HG03520 (cell line): ENCODE measurements around the gene TWF2.

ENCODE experiments used
- ATAC-seq: cut with Tn5 transposase; IDR thresholded peaks from one replicate; pipeline ENCODE4 v1.9.1; 2021; ENCODE audit warnings: mild to moderate bottlenecking, moderate library complexity; ENCODE audit not compliant: unreplicated experiment

TWF2 gene

DNA sequence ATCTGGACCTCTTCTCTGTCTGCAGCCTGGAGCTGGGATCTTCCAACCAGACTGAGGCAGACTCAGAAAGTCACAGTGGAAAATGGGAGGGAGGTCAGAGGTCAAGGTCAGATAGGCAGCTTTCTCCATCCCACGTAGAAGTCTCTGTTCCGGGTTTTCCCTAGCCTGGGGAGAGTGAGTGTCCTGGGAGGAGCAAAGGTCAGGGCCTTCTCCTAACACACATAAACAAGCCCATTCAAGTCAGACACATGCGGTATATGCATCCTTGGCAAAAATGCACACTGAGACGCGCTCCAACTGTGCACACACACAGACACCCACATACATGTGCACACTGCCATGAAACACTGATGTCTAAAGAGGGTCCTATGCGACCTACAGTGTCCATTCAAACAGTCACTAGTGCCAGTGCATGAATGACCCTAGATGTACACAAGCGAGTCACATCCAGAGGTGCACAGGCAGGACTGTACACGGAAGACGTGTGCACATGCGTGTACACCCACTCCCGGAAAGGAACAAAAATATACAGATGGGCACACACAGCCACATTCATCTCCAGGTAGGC is 681 bp downstream of the TWF2 start:
- no peak for ATAC-seq

DNA sequence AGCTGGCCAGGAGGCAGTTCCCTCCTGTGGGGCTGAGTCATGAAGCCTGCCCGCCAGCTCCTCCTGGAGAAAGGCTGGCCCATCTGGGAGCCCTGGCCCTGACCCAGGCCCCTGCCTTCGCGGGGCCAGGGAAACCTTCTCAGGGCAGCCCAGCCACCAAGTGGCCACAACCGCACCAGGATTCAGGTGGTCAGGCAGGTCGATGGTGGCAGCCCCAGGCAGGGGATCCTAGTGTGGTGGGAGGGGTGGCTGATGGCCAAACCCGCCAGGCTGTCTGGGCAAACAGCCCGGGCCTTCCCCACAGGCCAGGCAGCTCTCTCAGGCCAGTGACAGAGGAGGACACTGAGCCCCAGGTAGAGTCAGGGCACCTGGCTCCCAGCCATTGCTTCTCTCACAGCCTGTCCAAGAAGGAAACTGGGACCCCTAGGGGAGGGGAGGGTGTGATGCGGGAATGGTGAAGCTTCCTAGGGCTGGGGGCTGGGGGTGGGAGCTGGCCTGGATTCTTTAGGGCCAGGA is 1.2 kb downstream of the TWF2 start:
- ATAC-seq: no peak

DNA sequence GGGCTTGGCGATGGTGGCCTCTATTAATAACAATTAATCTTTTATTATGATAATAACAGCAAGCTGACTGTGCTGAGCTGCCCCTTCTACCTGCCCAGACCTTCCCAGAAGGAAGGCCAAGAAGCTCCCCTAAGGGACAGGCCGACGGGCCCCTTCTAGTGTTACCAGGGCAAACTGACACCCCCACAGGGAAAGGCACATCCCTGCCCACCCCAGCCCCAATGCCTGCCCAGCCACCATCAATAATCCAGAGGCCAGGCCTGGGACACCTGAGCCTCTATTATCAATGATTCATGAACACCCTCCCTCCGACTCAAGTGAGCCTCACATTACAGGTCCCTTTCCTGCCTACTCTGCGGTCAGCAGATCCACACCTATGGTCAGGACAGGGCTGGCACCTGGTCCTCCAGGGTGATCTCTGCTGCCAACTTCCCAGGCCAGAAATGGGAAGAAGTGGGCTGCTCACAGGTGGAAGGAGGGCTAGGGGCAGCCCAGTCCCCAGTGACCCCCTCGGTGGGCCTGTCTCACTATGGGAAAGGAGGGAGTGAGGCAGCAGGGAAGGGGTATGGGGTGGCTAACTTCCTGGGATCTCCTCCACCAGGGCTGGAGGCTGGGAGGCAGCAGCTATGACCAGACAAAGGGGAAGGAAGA is 1.8 kb downstream of the TWF2 start:
- no peak for ATAC-seq

DNA sequence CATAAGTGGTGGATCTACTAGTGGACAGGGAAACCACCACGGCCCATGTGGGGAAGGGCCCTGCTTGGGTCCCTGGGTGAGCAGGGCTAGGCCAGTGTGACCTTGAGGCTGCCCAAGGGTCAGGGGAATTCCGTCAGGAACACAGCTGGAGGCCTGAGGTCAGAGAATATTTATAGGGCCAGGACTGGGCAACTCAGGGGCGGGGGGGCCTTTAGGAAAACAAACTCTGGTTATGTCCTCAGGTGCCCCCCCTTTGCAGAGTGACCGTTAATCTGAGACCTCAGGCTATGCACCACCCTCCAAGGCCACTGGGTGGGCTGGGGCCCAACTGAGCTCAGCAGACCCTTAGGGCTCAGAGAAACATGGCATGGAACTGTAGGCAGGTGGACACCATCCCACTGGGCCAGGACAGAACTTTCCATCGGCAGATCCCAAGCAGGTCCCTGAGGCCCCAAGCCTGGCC is 2.5 kb downstream of the TWF2 start:
- ATAC-seq: no peak

DNA sequence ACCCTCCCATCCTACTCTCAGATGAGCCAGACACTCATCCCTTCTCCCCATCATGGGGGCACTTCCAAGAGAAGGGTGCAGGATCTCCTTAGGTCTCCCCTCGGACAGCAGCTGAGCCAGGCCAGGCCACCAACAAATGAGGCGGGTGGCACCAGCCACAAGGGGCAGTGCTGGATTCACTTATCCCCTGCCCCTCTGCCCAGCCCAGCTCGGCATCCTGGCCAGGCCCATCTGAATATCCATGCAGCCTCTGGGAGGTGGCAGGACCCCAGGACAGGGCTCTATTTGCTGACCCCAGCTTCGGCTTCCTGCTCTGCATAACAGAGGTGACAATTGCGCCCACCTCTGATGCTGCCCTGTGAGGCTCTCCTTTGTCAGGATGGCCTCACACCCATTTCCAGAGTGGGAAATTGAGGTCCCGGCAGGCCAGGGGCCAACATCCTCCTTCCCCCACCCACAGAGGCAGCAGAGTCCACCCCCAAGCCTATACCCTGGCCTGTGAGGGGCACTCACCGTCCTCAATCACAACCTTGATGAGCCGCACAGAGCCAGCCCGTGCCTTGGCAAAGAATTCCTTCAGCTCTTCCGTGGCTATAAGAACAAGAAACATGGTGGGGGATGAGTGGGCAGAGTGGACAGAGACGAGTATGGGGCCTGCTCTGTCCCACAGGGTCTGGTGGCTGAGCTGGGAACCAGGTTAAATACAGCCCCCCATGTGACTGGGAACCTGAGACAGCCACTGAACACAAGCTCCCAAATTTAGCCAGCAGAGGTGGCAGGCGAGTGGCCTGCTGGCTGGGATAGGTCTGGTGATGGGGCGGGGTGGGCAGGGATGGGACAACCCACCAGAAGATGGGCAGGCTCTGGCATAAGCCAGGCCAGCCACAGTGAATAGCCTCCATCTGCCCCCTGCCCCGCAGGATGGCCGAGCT is 4.2 kb downstream of the TWF2 start:
- no peak for ATAC-seq

DNA sequence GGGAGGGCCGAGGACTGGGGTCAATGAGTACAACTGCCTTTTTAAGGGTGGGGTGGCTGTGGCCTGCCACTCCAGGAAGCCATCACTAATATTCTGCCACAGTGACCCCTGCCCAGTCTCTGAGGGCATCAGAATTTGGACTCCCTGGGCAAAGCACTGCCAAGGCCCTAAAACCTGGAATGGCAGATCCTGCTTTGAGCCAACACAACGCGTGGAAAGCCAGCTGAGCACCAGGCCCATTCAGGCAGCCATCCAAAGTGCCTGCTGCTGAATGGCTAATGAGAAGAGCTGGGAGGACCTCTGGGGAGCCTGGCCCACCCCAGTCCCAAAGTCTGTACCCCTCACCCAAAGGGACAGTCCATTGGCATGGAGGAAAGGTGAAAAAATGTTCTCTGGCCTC is 5.0 kb downstream of the TWF2 start:
- ATAC-seq: no peak

DNA sequence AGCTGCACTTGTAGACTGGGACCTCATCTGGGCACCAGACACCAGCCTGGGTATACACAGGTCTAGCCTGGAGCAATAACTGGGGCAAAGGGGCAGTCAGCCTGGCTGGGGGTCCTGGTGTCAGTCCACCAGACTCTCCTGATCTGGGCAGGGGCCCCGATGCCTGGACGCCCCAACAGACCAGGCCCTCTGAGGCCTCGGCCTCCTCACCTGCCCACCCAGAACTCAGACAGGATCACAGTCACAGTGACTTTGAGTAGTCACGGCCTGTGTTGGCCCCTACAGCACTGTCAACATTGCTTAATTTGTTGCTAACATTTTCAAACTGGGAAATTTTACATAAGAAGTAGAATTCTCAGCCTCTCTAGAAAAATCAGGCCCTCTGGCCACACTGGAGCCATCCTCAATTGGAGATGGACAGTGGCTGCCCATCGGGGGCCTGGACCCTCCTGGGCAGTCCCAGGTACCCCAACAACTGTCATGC is 5.8 kb downstream of the TWF2 start:
- ATAC-seq: no peak

DNA sequence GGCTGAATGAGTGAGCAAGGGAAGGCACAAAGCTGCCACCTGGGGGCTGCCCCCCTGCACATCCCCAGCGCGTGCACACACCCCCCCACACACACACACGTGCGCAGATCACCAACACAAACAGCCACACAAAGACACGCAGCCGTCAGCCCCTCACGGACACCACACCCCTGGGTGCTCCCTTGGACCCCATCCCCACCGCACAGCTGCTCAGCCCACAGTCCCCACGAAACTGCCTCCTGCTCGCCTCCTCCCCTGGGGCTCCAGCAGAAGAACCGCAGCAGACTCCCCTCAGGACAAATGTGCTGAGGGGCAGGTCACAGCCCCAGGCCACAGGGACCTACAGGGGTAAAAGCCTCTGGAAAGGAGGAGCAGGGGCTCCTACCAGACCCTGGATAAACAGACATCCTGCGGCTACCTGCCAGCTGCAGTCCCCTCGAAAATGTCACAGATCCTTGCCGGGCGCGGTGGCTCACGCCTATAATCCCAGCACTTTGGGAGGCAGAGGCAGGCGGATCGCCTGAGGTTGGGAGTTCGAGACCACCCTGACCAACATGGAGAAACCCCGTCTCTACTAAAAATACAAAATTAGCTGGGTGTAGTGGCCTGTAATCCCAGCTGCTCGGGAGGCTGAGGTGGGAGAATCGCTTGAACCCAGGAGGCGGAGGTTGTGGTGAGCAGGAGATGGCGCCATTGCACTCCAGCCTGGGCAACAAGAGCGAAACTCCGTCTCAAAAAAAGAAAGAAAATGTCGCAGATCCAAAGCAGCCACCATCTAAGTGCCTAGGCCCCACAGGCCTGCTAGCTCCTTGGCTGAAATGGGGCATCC is 6.5 kb downstream of the TWF2 start:
- no peak for ATAC-seq

DNA sequence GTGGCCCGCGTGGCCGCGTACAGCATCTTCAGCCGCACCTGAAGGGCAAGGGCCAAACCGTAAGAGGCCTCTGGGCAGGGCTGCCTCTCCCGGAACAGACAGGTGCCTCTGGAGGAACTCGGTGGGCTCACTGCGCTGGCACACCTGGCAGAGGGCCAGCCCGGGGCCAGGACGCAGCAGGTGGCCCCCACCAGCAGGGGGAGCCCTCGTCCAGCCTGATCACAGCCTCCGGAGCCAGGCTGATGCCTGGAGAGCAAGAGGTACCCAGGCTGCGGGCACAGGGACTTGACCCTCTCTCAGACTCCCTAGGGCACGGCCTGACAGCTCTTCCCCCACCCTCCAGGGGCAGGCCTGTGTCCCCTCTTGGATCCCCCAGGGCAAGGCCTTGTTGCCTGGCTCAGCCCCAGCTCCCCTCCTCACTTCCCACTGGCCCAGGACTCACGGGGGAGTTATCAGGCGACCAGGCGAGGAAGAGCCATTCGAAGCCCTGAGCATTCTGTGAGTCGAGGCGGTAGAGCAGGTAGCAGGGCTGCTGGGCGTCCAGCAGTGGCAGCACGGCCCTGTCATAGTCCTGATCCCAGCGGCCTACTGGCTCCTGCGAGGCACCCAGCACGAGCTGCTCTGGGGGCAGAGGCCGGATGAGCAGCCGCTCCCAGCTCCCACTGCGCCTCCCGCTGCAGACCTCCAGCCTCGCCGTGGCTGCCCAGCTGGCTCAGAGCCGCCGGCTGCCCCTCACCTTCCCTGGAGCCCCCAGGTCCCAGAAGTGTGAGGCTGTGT is 7.3 kb downstream of the TWF2 start:
- ATAC-seq: no peak

DNA sequence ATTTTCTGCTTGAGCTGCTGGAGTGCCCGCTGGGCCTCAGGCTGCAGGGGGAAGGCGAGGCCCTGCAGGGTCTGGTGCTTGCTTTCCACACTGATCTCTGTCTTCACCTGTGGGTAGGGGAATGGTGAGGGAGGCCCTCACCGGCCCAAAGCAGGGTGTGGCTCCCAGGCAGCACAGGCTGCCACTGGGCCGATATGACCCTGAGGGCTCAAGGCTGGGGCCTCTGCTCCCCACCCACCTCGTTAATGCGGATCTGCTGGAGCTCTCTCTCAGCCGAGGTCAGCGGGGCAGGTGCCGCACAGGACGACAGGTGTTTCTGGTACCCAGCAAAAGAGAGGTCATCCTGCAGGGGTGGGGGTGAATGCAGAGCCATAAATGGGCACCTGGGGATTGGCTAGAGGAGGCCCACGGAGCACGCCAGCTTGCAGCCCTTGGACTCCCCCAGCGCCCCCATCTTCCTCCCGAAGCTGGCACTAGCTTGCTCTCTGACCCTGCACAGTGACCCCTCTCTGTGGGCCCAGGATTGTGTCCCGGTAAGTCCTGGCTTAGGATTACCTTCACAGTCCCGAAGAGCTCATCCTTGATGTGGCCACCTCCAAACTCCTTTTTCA is 8.0 kb downstream of the TWF2 start:
- no peak for ATAC-seq

DNA sequence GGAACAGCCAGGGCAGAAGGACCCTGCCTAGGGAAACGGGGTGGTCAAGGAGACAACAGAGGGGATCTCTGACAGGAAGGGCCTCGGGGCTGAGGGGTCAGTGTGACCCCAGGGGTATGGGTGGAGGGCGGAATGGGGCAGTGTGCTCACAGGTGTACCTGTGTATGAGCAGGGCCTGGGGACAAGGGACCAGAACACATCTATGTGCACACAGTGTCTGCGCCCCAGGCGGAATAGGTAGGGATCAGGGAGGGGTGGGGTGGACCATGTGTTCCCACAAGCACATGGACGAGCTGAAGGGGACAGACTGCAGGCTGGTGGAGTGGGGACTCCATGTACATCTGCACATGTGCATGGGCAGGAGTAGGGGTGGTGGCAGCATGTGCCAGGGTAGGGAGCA is 8.5 kb downstream of the TWF2 start:
- no peak for ATAC-seq

DNA sequence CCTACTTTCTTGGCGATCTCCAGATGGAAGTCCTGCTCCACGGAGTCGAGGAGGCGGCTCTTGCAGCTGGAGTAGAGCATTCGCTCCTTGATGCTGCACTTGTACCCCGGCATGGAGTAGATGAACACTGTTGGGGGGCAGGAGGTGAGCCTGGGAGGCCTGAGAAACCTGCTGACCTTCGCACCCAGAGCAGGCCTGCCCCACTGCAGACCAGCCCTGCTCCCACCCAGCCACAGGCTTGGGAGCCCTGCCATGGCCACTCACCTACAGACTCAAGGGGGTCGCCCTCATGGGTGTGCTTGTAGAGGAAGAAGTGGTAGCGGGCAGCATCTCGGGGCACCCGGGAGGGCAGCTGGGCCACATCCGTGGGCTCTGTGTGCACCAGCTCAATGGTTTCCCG is 9.3 kb downstream of the TWF2 start:
- no peak for ATAC-seq

DNA sequence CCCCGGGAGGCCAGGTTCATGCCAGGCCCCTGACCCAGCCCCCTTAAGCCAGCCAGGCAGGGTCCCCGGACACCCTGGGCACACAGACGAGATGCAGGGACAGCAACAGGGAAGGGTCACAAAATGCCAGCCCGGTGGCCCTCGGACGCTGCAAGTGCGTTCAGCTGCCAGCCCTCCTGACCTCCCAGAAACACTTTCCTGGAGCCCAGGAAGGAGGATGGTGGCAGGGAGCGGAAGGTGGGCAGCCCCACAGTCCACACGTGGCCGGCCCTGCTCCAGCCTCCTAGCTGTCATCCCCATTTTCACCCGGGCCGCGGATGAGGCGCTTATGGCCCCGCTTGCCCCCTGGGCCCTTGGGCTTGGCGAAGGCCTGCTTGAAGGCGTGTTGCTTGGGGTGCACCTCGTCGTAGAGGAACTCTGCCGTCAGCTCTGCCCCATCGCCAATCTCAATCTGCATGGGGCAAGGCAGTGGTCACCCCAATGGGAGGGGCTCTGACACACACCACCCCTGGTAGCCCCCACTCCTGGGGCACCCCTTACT is 10.1 kb downstream of the TWF2 start:
- no peak for ATAC-seq

DNA sequence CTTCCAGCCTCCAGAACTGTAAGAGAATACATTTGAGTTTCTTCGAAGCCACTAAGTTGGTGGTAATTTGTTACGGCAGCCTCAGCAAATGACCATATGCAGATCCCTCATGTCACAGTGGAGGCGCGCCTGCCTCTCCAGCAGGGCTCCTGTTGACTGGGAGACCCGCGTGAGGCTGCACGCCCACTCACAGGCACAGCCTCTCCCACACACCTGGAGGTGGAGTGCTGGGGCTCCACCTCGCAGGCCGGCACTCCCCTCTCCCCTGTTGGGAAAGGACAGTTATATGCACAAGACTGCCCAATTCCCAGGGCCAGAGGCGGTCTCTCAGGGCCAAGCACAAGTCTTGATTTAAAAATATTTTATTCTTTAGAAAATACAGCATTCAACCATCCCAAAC is 10.7 kb downstream of the TWF2 start:
- ATAC-seq: no peak

DNA sequence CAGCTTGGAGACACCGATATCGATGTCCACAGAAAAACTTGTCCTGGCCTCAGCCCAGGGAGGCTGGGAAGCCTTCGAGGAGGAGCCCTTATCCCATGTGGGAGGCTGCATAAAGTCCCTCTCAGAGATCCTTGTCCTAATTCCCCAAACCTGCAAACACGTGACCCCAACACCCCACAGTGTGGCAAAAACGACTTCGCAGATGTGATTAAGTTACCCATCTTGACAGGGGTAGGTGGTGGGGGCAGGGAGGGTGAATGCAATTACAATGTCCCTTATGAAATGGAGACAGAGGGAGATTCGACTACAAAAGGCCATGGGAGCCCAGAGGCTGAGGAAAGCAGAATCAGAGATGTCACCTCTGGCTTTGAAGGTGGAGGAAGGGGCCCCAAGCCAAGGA is 11.2 kb downstream of the TWF2 start:
- ATAC-seq: no peak

DNA sequence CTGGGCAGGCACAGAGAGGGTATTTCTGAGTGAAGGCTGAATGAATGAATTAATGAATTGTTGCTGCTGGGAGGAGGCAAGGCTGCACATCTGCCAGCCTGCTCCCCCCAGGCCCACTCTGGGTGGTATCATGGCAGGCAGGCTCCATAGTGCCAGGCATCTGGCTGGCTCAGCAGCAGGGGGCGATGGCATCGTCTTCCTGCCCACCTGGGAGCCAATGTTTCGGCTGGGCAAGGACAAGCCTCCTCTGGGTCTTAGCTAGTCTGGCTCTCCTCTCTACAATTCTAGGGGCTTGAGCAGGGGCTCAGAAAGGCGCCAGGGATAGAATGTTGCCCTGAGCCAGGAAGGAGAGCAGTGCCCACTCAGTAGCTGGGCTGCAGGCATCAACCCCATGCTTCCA is 11.8 kb downstream of the TWF2 start:
- ATAC-seq: no peak

DNA sequence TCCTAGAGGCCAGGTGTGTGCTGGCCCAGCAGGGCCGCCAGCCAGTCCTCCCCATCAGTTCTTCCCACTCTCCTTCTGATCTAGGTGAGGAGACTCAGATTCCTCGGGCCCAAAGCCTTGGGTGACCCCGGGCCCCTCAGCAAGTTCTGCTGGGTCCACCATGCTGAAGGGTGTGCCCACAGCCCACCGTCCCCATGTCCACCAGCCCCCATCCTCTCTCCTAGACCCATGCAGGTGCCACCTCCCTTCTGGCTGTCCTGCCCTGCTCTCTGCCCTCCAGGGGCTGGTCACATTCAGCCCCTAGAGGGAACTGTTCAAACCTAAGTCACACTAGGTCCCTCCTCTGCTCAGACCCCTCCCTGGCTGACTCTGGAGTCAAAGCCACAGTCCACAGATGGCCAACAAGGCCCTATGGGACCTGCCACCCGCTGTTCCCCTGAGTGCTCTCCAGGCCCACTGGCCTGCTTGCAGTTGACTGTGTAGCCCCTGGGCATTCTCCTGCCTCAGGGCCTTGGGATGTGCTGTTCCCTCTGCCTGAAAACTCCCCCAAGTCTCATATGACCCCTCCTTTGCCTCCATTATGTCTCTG is 12.6 kb downstream of the TWF2 start:
- ATAC-seq: no peak

DNA sequence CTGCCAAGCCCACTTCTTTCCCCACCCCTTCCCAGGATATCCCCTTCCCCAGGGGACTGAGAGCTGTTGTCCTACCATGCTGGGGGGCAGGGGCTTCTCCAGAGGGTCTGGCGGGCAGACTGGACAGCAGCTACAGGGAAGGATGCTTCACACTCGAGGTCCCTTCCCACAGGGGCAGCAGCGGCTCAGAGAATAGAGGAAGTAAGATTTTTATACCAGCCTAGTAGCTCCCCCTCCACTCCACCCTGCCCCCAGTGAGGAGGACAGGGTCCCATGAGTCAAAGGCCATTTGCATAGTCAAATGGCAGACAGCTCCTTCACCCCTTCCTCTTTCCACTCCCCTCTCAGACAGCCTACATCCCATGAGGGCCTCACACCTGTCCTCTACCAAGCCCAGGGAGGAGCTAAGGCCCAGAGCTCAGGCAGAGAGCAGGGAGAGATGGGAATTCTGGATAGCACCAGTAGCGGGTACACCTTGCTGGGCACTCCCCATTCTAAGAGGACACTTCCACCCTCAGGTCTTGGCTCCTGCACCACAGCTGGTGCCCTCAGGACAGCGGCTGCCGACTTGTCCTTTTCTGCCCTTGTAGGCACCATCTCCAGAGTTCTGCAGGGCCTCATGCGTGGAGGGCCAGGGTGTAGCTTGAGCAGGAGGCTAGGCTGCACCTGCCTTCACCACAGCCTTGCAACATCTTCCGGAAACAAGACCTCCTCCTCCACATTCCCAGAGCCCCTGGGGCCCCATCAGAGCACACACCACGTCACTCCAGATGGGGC is 13.3 kb downstream of the TWF2 start, which contains the start of gene TLR9:
Gene TLR9, minus strand, starts transcription at position 194 of the 777 bp plus-strand sequence. Its CDS starts 116 bp downstream, at position 78.
- peak; percentile 71 for ATAC-seq
